Measurements from ENCODE around the gene RPS8.
"Not testable (repeated sequence)": the region's sequence is repeated elsewhere in the genome, so short reads cannot be mapped to it uniquely, and the experiment has no call there.

RPS8 gene

DNA sequence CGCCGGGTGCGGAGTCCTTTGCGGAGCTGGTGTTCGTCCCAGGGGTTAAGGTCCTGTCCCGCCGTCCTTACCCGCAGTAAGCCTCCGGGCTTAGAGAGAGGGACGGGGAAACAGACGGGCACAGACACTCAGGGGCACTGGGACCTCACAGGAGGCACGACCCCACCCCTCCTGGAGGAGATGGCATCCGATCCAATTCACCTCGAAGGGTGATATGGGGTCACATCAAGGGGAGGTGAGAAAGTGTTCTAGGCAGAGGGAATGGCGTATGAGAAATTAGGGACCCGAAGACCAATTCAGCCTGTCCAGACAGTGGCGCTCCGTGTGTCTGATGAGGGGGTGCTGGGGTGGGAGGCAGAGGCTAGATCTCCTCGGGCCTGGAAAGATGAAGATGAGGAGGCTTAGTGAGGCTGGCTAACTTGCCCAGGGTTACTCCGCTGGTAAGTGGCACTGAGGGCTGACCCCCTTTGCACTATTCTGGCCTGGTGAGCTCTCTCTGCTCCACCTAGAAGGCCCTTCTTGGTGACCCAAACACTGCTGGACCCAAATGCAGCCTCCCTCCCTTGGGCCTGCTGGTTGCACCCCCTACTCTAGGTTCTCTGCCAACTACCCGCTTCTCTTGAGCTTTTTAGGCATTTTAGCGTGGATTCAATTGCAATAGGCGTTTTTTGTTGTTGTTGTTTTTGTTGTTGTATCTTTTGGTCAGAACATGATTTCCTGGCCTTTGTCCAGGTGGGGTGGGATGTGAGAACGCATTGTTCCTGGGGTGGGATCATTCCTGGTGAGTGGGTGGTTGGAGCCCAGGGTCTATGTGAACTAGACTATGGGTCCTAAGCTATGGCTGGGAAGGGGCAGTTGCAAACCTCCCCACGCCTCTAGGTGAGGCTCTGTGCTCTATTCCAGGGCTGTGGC lies 45.2 kb downstream of the RPS8 start:
- no peak for DNase-seq (ENCODE audit: low read depth in 2 of 2)

DNA sequence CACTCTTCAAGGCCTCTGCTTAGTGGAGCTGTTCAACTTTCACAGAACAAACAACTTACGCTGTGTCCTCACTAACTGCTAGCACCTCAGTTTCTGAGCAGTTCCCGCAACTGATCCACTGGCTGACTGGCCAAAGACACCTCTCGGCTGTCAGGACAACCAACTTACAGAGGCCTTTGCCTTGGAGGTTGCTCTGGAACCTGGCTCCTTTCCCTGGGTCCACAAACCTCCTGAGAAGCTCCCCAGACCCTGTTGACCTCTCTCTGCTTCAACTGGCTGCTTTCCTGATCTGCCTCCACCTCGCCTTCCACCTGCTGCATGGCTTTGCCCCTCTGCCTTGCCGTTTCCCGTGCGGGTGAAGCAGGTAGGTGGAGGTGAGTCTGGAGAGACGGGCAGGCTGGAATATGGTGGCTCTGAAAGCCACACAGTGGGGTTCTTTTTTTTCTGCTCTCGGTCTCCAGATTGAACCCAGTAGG lies 45.9 kb downstream of the RPS8 start:
- DNase-seq (ENCODE audit: low read depth in 2 of 2): no peak

DNA sequence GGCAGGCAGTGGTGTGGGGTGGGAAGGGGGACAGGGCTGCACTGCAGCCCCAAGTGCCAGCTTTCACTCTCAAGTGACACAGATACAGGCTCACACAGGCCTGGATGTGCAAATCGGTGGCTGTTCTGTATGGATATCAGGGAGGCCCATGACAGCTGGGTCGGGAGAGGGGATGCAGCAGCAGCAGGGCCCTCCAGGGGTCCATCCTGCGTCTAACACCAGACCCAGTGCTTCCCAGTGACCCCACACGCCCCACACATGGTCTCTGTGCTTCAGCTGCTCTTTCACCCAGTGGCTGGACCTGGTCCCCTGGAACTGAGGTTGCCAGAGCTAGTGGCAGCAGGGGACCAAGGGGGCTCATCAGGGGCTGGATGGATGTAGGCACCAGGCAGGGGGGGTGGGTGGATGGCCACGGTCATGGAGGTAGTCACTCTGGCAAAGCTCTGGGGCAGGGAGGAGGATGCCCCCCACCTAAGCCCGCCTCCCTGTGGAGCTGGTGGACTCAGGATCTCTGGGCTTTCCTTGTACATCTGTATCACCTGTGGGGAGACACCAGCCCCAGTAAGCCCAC lies 46.9 kb downstream of the RPS8 start:
- DNase-seq (ENCODE audit: low read depth in 2 of 2): no peak

DNA sequence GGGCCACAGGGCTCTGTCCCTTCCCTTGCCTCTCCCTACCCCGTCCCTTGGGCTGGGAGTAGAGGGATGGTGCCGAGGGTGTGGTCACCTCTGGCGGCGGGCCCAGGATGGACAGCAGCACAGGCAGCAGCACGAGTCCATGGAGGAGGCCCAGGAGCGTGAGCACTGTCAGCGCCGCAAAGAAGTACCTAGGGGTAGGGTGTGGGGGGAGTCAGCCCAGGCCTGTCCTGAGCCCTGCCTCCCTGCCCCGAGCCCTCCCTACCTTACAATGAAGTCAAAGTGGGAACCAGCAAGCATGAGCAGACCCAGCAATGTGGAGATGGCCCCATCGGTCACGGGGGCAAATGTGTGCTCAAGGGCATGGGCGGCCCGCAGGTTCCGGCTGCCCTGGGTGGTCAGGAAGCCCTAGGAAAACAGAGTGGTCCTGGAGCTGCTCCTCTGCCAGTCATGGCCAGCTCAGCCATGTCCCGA lies 47.7 kb downstream of the RPS8 start:
- DNase-seq (ENCODE audit: low read depth in 2 of 2): no peak

DNA sequence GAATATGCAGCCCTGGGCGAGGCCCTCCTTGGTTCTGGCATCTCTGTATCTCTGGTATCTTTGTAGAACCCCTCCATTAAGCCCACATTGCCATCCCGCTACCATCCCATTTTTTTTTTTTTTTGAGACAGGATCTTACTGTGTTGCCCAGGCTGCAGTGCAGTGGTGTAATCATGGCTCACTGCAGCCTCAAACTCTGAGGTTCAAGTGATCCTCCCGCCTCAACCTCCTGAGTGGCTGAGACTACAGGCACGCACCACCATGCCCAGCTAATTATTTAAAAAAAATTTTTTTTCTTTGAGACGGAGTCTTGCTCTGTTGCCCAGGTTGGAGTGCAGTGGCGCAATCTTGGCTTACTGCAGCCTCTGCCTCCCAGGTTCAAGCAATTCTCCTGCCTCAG lies 49.1 kb downstream of the RPS8 start:
- not testable (repeated sequence) for DNase-seq (ENCODE audit: low read depth in 2 of 2)

DNA sequence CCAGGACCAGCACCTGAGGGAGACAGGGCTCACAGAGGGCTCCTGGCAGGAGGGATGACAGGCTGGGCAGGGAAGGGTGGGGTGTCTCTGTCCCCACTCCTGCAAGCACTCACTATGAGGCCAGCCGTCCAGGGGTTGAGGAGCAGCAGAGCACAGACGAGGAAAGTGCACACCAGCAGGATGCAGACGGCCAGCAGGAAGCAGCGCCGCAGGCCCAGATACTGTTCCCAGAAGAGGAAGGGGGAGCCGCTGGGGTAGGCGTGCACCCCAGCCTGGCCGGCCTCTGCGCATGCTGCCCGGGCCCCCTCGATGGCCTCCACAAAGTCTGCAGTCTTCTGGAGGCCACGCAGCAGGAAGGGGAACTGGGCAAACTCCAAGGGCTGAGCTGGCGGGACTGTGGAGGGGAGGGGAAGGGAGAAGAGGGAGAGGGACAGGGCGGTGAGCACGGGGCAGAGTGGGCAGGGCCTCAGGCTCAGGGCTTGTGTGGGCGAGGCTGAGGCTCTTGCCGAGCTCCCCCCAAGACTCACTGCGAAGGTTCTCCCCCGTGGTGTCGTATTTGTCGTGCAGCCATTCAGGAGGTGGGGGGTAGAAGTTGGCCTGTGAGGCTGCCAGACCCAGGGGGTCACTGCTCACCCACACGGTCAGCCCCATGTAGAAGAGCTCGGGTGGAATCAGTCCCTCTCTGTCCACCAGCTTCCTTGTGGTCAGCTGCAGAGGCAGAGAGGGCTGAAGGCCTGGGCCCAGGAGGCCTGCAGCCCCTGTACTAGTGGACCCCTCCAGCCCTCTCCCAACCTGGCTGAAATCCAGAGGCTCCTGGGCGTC lies 51.2 kb downstream of the RPS8 start:
- no peak for DNase-seq (ENCODE audit: low read depth in 2 of 2)

DNA sequence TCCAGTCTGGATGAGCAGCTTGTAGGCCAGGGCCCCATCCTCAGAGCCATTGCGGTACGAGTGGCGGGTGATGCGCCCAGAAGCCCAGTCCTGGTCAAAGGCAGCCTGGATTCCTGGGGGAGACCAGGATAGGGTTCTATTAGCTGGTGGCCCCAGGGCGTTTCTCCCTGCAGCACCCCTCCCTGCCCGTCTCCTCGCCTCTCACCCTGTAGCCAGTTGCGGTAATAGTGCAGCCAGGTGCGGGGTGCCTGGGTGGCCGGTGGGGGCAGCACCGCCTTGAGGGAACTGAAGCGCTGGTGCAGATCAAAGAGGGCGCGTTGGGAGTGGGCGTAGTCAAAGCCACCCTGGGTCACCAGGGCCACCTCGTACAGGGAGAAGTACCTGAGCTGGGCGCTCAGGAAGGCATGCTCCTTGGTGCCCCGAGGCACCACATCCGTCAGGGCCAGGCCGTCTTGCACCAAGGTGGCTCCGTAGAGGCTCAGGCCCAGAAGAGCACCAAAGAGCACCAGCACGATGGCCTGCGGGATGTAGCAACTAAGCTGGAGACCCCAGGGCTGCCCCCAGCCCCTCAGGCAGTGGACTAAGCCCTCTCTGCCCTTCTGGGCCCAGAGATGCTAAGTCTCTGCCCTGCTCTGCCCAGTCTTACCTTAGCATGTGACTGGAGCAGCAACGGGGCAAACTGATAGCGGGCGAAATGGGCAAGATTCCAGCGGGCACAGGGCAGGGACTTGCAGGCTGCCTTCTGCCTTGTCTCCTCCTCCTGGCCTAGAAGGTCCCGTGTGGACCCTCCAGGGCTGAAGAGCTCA lies 52.1 kb downstream of the RPS8 start:
- DNase-seq (ENCODE audit: low read depth in 2 of 2): no peak

DNA sequence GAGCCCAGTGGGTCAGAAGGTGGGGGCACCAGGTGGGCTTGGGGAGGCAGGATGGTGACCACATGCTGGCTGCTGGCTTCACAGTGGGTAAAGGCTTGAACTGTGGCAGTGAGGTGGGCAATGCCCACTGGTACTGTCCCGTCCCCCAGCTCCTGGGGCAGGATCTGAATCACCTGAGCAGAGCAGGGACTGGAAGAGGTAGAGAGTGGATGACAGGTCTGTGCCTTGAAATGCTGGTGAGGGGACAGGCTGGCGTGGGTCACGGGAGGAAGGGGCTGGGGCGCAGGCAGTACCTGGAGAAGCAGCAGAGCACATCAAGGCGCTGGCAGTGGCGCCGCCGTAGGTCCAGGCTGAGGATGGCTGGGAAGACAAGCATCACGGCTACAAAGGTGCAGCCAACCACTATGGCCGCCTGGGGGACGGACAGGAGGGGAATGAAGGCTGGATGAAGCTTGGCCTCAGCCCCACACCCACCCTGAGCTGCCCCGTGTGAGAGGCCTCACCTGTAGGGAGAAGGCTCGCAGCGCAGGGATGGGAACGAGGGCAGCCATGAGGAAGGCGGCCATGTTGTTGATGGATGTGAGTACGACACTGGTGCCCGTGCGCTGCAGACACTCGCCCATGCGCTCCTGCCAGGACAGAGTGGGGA lies 52.8 kb downstream of the RPS8 start:
- DNase-seq (ENCODE audit: low read depth in 2 of 2): no peak

Measured in stimulated activated CD8-positive, alpha-beta memory T cell treated with anti-CD3 and anti-CD28 coated beads, Interleukin-7, amount 100 ng/mL, for 4 hours (primary cell).